ENCODE results near the gene USP2.

Gene USP2

DNA sequence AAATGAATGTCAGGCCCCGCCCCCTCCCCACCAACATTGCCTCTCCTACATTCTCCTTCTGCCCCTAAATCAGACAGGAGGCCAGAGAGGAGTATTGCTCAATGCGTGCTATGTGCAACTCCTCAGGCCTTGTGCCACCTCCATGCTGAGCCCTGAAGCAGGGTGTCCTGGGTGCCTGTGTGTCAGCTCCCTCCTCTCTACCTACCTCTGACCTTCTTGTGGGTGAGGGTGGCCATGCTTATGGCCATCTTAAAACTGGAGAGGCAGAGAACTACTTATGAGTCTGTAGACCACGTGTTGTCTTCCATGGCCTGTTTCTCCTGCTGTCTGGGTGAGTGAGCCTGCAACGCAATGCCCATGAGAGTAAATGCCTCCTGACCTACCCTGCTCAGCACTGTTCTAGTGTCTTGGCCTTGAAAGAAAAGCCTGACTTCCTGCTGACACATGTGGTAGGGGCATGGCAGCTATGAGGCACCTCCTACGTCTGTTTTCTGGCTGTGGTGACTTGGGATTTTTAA, 75.1 kb downstream of the USP2 start:
- no peak for DNase-seq (ENCODE audit: low read depth, low spot score)

DNA sequence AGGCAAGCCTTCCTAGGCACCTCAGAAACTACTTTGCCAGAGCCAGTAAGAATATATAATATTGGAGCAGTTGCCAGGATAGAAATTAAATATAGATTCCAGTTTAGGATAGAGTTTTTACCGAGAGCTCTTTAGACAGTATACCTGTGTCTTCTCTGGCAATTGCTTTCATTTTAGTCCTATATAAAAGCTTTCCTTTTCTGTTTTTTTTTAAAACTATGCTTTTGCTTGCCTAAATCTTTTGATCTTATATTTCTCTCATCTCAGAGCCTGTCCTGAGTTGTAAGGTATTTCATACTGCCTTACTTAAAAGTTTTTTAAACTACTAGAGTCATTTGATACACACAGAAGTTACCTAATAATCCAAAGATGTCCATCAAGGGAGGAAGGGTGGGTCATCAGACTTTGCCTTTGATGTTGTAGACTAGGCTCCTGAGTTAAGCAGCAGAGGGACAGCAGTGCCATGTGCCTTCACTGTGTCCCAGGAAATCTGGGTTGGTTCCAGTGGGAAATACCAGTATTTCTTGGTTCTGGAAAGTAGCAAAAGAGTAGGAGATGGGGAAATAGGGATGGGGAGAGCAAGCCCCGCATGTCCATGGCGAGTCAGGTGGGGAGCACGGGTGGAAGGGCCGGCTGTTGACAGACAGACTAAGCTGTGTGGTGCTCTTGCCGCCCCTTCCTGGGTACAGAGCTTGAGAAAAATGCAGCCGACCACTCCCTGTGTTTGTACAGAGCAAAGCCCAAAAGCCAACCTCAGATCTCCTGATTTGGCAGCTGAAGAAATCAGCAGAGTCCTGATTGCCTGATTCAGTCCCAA, 75.7 kb downstream of the USP2 start:
- DNase-seq (ENCODE audit: low read depth, low spot score), result no peak

Measured in ELF-1 (cell line).